ENCODE results near the gene ZNF219. TPM values are rescaled to one million over a fixed set of nuclear protein-coding genes. Genes with fewer than 3 reads are reported as not detected.

The ZNF219 gene
- total and polyA plus RNA-seq, 2 of the 13 experiments (the other 11 are each of a cell fraction or from before 2014, with no cell fraction given), result 34.5 to 36.6 TPM

- no peak for TF ChIP-seq SATB2 (CRISPR knock-in tag; IDR thresholded peaks at IDR 0.05)
- no peak for TF ChIP-seq NFAT5 (CRISPR knock-in tag; IDR thresholded peaks at IDR 0.05)
- TF ChIP-seq KAT7 (CRISPR knock-in tag; IDR thresholded peaks at IDR 0.05; ENCODE audit: borderline replicate concordance), result no peak
- TF ChIP-seq KAT2B (IDR thresholded peaks at IDR 0.05; ENCODE audit: borderline replicate concordance, low read depth, low read length), result no peak
- TF ChIP-seq BRCA1 (CRISPR knock-in tag; IDR thresholded peaks at IDR 0.05), result no peak
- TF ChIP-seq DNMT3B (CRISPR knock-in tag; conservative IDR thresholded peaks at IDR 0.05), result no peak
- TF ChIP-seq NR2F2 (IDR thresholded peaks at IDR 0.05; ENCODE audit: borderline replicate concordance, low read depth), result no peak
- TF ChIP-seq RFXANK (CRISPR knock-in tag; IDR thresholded peaks at IDR 0.05), result no peak
- no peak for TF ChIP-seq ZNF558 (CRISPR knock-in tag; IDR thresholded peaks at IDR 0.05; ENCODE audit: borderline replicate concordance)
- no peak for TF ChIP-seq ZNF749 (CRISPR knock-in tag; IDR thresholded peaks at IDR 0.05; ENCODE audit: borderline replicate concordance)
- peak in 1 of 2 experiments; percentile 38; a peak in 1 of 4 replicates for TF ChIP-seq HMGXB4 (CRISPR knock-in tag; IDR thresholded peaks at IDR 0.05; ENCODE audit: borderline replicate concordance in 1 of 2, low read depth in 1 of 2)
- no peak for TF ChIP-seq MEIS1 (CRISPR knock-in tag; IDR thresholded peaks at IDR 0.05; ENCODE audit: borderline replicate concordance)
- TF ChIP-seq GATAD1 (CRISPR knock-in tag; IDR thresholded peaks at IDR 0.05), result no peak
- no peak for TF ChIP-seq ATAD3A (CRISPR knock-in tag; IDR thresholded peaks at IDR 0.05)
- TF ChIP-seq ZNF460 (CRISPR knock-in tag; IDR thresholded peaks at IDR 0.05; ENCODE audit: borderline replicate concordance), result no peak
- no peak for TF ChIP-seq NR2C2 (CRISPR knock-in tag; IDR thresholded peaks at IDR 0.05; ENCODE audit: borderline replicate concordance)
- no peak for TF ChIP-seq CREBL2 (CRISPR knock-in tag; IDR thresholded peaks at IDR 0.05; ENCODE audit: borderline replicate concordance)
- no peak for TF ChIP-seq ZNF549 (CRISPR knock-in tag; IDR thresholded peaks at IDR 0.05)
- no peak for TF ChIP-seq RBM39 (IDR thresholded peaks at IDR 0.05; ENCODE audit: low read depth, low read length, poor library complexity, severe bottlenecking)
- TF ChIP-seq ZNF276 (CRISPR knock-in tag; IDR thresholded peaks at IDR 0.05; ENCODE audit: low read depth), result no peak
- no peak for TF ChIP-seq ELF4 (CRISPR knock-in tag; IDR thresholded peaks at IDR 0.05; ENCODE audit: borderline replicate concordance)
Observed at GRCh38 chr14:21043974-21044618, 54.4 kb downstream of the ZNF219 start (continued).

Data from HepG2 (cell line).